WTC11 (cell line): Measurements from ENCODE around the gene SLC35F4. TPM values are rescaled to one million over a fixed set of nuclear protein-coding genes. Genes with fewer than 3 reads are reported as not detected.

Experiments
- ATAC-seq: fragments of 200-7000 bp; cut with Tn5 transposase; 2 replicates; pipeline ENCODE4 v1.10.0; 2021; ENCODE audit warnings: mild to moderate bottlenecking, moderate library complexity
- CTCF ChIA-PET: fragments of 300-600 bp; sonication (Branson Sonifier 250); formaldehyde crosslinking; loops from one replicate; lab custom pipeline; 2021; ENCODE audit warnings: antibody characterized with exemption; lab: Charles Lee
- POLR2A ChIA-PET: fragments of 350-600 bp; sonication (Branson Sonifier 250); formaldehyde crosslinking; loops from one replicate; lab custom pipeline; 2021; ENCODE audit warnings: antibody characterized with exemption; lab: Charles Lee
- DNase-seq: peaks from one replicate; pipeline ENCODE4 v3.0.0; 2021; ENCODE audit warnings: low spot score
- H3K27ac Mint-ChIP-seq: 2 replicates; pipeline ENCODE4 v1.8.0; 2021; ENCODE audit warnings: mixed read lengths
- H3K27me3 Mint-ChIP-seq: 2 replicates; pipeline ENCODE4 v1.8.0; 2021; ENCODE audit warnings: low read depth, mild to moderate bottlenecking, moderate library complexity, mixed read lengths
- H3K36me3 Mint-ChIP-seq: 2 replicates; pipeline ENCODE4 v1.8.0; 2021; ENCODE audit warnings: mixed read lengths
- H3K4me1 Mint-ChIP-seq: 2 replicates; pipeline ENCODE4 v1.8.0; 2022; ENCODE audit warnings: mixed read lengths
- H3K4me3 Mint-ChIP-seq: 2 replicates; pipeline ENCODE4 v1.8.0; 2021; ENCODE audit warnings: mild to moderate bottlenecking, moderate library complexity, mixed read lengths
- H3K9me3 Mint-ChIP-seq: 2 replicates; pipeline ENCODE4 v1.8.0; 2021; ENCODE audit warnings: mixed read lengths
- CBFB ChIP-seq: sonication (generic); formaldehyde crosslinking; IDR thresholded peaks from 2 replicates; pipeline ENCODE4 v1.8.1; 2022; ENCODE audit warnings: mild to moderate bottlenecking, low read depth, missing genetic modification reagents
- CREB1 ChIP-seq: sonication (generic); formaldehyde crosslinking; IDR thresholded peaks from 2 replicates; pipeline ENCODE4 v1.8.0; 2023; ENCODE audit warnings: mild to moderate bottlenecking, missing genetic modification reagents
- EMX1 ChIP-seq: fragments of 250-450 bp; sonication (Bioruptor Pico); IDR thresholded peaks from 2 replicates; pipeline ENCODE4 v1.8.0; 2021; ENCODE audit warnings: mild to moderate bottlenecking
- ETV6 ChIP-seq: sonication (generic); formaldehyde crosslinking; IDR thresholded peaks from 2 replicates; pipeline ENCODE4 v1.8.1; 2022; ENCODE audit warnings: mild to moderate bottlenecking, missing genetic modification reagents
- GABPB1 ChIP-seq: sonication (generic); formaldehyde crosslinking; IDR thresholded peaks from 2 replicates; pipeline ENCODE4 v1.8.1; 2023; ENCODE audit warnings: mild to moderate bottlenecking, missing genetic modification reagents
- HMGA2 ChIP-seq: fragments of 250-450 bp; sonication (Bioruptor Pico); IDR thresholded peaks from 2 replicates; pipeline ENCODE4 v1.4.0; 2021; ENCODE audit warnings: mild to moderate bottlenecking, moderate library complexity
- JUN ChIP-seq: sonication (generic); formaldehyde crosslinking; IDR thresholded peaks from 2 replicates; pipeline ENCODE4 v1.8.0; 2023; ENCODE audit warnings: mild to moderate bottlenecking, missing genetic modification reagents
- MYBL2 ChIP-seq: sonication (generic); formaldehyde crosslinking; IDR thresholded peaks from 2 replicates; pipeline ENCODE4 v1.8.1; 2023; ENCODE audit warnings: mild to moderate bottlenecking, moderate library complexity, missing genetic modification reagents
- NFYB ChIP-seq: sonication (generic); formaldehyde crosslinking; conservative IDR thresholded peaks from 2 replicates; pipeline ENCODE4 v1.8.0; 2022; ENCODE audit warnings: low read depth, missing genetic modification reagents
- NR2C2 ChIP-seq: sonication (generic); formaldehyde crosslinking; IDR thresholded peaks from 2 replicates; pipeline ENCODE4 v1.8.0; 2022; ENCODE audit warnings: mild to moderate bottlenecking, missing genetic modification reagents
- OVOL2 ChIP-seq: fragments of 250-450 bp; sonication (Bioruptor Pico); IDR thresholded peaks from 2 replicates; pipeline ENCODE4 v1.9.0; 2021; ENCODE audit warnings: mild to moderate bottlenecking, borderline replicate concordance
- SMAD4 ChIP-seq: sonication (generic); formaldehyde crosslinking; IDR thresholded peaks from 2 replicates; pipeline ENCODE4 v1.8.0; 2022; ENCODE audit warnings: mild to moderate bottlenecking, missing genetic modification reagents
- TEAD4 ChIP-seq: sonication (generic); formaldehyde crosslinking; IDR thresholded peaks from 2 replicates; pipeline ENCODE4 v1.8.0; 2022; ENCODE audit warnings: mild to moderate bottlenecking, missing genetic modification reagents
- ZBTB21 ChIP-seq: sonication (generic); formaldehyde crosslinking; IDR thresholded peaks from 2 replicates; pipeline ENCODE4 v1.8.1; 2023; ENCODE audit warnings: mild to moderate bottlenecking, missing genetic modification reagents, borderline replicate concordance
- ZNF121 ChIP-seq: sonication (generic); formaldehyde crosslinking; IDR thresholded peaks from 2 replicates; pipeline ENCODE4 v1.8.0; 2023; ENCODE audit warnings: missing genetic modification reagents
- total RNA-seq: library from RNA; stranded (reverse); gene quantifications from 3 replicates; pipeline ENCODE4 v1.2.3, GENCODE V29; 2021
- TF ChIP-seq, protein P1 (sequence below): sonication (generic); formaldehyde crosslinking; IDR thresholded peaks from 2 replicates; pipeline ENCODE4 v1.8.0; 2023; ENCODE audit warnings: missing genetic modification reagents, mild to moderate bottlenecking, borderline replicate concordance
- TF ChIP-seq, protein P2 (sequence below): sonication (generic); formaldehyde crosslinking; conservative IDR thresholded peaks from 2 replicates; pipeline ENCODE4 v1.8.1; 2022; ENCODE audit warnings: mild to moderate bottlenecking, missing genetic modification reagents
- TF ChIP-seq, protein P3 (sequence below): sonication (generic); formaldehyde crosslinking; IDR thresholded peaks from 2 replicates; pipeline ENCODE4 v1.8.1; 2023; ENCODE audit warnings: mild to moderate bottlenecking, missing genetic modification reagents, moderate library complexity
- TF ChIP-seq, protein P4 (sequence below): sonication (generic); formaldehyde crosslinking; IDR thresholded peaks from 2 replicates; pipeline ENCODE4 v1.8.0; 2022; ENCODE audit warnings: mild to moderate bottlenecking, missing genetic modification reagents
- TF ChIP-seq, protein P5 (sequence below): sonication (generic); formaldehyde crosslinking; IDR thresholded peaks from 2 replicates; pipeline ENCODE4 v1.8.1; 2023; ENCODE audit warnings: mild to moderate bottlenecking, moderate library complexity, missing genetic modification reagents
- TF ChIP-seq, protein P6 (sequence below): sonication (generic); formaldehyde crosslinking; conservative IDR thresholded peaks from 2 replicates; pipeline ENCODE4 v1.8.1; 2023; ENCODE audit warnings: mild to moderate bottlenecking, low read depth, missing genetic modification reagents, moderate library complexity
- TF ChIP-seq, protein P7 (sequence below): sonication (generic); formaldehyde crosslinking; IDR thresholded peaks from 2 replicates; pipeline ENCODE4 v1.8.0; 2023; ENCODE audit warnings: mild to moderate bottlenecking, missing genetic modification reagents
- TF ChIP-seq, protein P8 (sequence below): fragments of 250-450 bp; sonication (Bioruptor Pico); IDR thresholded peaks from 2 replicates; pipeline ENCODE4 v2.1.2; 2022; ENCODE audit warnings: mild to moderate bottlenecking, moderate library complexity

The SLC35F4 gene
- total RNA-seq, 1 experiment from 2014 or later, result not detected

DNA sequence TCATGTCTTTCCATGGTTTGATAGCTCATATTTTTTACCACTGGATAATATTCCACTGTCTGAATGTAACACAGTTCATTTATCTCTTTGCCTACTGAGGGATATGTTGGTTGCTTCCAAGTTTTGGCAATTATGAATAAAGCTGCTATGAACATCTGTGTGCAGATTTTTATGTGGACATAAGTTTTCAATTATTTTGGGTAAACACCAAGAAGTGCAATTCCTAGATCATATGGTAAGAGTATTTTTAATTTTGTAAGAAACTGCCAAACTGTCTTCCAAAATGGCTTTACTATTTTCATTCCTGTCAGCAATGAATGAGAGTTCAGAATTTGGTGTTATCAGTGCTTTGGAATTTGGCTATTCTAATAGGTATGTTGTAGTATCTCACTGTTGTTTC, 43.7 kb upstream of the SLC35F4 start (continued):
- TF ChIP-seq, protein P1, sequence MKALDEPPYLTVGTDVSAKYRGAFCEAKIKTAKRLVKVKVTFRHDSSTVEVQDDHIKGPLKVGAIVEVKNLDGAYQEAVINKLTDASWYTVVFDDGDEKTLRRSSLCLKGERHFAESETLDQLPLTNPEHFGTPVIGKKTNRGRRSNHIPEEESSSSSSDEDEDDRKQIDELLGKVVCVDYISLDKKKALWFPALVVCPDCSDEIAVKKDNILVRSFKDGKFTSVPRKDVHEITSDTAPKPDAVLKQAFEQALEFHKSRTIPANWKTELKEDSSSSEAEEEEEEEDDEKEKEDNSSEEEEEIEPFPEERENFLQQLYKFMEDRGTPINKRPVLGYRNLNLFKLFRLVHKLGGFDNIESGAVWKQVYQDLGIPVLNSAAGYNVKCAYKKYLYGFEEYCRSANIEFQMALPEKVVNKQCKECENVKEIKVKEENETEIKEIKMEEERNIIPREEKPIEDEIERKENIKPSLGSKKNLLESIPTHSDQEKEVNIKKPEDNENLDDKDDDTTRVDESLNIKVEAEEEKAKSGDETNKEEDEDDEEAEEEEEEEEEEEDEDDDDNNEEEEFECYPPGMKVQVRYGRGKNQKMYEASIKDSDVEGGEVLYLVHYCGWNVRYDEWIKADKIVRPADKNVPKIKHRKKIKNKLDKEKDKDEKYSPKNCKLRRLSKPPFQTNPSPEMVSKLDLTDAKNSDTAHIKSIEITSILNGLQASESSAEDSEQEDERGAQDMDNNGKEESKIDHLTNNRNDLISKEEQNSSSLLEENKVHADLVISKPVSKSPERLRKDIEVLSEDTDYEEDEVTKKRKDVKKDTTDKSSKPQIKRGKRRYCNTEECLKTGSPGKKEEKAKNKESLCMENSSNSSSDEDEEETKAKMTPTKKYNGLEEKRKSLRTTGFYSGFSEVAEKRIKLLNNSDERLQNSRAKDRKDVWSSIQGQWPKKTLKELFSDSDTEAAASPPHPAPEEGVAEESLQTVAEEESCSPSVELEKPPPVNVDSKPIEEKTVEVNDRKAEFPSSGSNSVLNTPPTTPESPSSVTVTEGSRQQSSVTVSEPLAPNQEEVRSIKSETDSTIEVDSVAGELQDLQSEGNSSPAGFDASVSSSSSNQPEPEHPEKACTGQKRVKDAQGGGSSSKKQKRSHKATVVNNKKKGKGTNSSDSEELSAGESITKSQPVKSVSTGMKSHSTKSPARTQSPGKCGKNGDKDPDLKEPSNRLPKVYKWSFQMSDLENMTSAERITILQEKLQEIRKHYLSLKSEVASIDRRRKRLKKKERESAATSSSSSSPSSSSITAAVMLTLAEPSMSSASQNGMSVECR, result no peak
- TF ChIP-seq HMGA2 (CRISPR knock-in tag) (no peak), CBFB (CRISPR knock-in tag) (no peak), TEAD4 (no peak), GABPB1 (CRISPR knock-in tag) (no peak), NR2C2 (CRISPR knock-in tag) (no peak), CREB1 (CRISPR knock-in tag) (no peak), ETV6 (CRISPR knock-in tag) (no peak), SMAD4 (CRISPR knock-in tag) (no peak), OVOL2 (CRISPR knock-in tag) (no peak), MYBL2 (CRISPR knock-in tag) (no peak)
- TF ChIP-seq, protein P2, sequence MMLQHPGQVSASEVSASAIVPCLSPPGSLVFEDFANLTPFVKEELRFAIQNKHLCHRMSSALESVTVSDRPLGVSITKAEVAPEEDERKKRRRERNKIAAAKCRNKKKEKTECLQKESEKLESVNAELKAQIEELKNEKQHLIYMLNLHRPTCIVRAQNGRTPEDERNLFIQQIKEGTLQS (CRISPR knock-in tag), result no peak

DNA sequence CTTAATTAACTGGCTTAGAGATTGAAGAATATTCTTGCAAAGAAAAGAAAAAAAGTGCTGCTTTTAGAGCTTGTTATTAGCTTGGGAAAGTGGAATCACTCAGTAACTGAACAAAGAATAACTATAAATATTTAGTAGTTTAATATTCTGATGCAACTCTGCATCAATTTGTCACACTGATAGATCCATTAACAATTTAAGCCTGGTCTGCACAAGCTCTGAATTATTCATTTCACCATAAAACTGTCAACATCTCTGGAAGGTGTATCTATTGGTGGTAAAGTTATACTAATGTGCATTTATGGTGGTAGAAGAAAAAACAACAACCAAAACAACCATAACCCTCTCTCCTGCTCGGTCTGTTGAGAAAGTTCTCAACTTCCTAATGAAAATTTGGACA, 38.1 kb upstream of the SLC35F4 start:
- Mint-ChIP-seq H3K36me3 (no peaks in the 10 kb centered on the region), H3K4me3 (no peak overlapping the region), H3K4me1 (no peaks in the 10 kb centered on the region), H3K27ac (no peak overlapping the region), H3K27me3 (peaks cover 3% of the 10 kb centered on the region; the same call in 1 of the 2 replicates), H3K9me3 (peaks cover 8% of the 10 kb centered on the region)
- ChIA-PET CTCF (no interaction called here), POLR2A (no interaction called here)
- ATAC-seq (no peak), DNase-seq (no peak)
- TF ChIP-seq NFYB (CRISPR knock-in tag), result no peak
- TF ChIP-seq, protein P3, sequence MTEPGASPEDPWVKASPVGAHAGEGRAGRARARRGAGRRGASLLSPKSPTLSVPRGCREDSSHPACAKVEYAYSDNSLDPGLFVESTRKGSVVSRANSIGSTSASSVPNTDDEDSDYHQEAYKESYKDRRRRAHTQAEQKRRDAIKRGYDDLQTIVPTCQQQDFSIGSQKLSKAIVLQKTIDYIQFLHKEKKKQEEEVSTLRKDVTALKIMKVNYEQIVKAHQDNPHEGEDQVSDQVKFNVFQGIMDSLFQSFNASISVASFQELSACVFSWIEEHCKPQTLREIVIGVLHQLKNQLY (CRISPR knock-in tag), result no peak
- TF ChIP-seq, protein P4, sequence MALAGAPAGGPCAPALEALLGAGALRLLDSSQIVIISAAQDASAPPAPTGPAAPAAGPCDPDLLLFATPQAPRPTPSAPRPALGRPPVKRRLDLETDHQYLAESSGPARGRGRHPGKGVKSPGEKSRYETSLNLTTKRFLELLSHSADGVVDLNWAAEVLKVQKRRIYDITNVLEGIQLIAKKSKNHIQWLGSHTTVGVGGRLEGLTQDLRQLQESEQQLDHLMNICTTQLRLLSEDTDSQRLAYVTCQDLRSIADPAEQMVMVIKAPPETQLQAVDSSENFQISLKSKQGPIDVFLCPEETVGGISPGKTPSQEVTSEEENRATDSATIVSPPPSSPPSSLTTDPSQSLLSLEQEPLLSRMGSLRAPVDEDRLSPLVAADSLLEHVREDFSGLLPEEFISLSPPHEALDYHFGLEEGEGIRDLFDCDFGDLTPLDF (CRISPR knock-in tag), result no peak
- TF ChIP-seq EMX1 (CRISPR knock-in tag), result no peak
- TF ChIP-seq, protein P5, sequence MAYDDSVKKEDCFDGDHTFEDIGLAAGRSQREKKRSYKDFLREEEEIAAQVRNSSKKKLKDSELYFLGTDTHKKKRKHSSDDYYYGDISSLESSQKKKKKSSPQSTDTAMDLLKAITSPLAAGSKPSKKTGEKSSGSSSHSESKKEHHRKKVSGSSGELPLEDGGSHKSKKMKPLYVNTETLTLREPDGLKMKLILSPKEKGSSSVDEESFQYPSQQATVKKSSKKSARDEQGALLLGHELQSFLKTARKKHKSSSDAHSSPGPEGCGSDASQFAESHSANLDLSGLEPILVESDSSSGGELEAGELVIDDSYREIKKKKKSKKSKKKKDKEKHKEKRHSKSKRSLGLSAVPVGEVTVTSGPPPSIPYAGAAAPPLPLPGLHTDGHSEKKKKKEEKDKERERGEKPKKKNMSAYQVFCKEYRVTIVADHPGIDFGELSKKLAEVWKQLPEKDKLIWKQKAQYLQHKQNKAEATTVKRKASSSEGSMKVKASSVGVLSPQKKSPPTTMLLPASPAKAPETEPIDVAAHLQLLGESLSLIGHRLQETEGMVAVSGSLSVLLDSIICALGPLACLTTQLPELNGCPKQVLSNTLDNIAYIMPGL (CRISPR knock-in tag), result no peak
- TF ChIP-seq ZBTB21 (CRISPR knock-in tag), result no peak
- TF ChIP-seq, protein P6, sequence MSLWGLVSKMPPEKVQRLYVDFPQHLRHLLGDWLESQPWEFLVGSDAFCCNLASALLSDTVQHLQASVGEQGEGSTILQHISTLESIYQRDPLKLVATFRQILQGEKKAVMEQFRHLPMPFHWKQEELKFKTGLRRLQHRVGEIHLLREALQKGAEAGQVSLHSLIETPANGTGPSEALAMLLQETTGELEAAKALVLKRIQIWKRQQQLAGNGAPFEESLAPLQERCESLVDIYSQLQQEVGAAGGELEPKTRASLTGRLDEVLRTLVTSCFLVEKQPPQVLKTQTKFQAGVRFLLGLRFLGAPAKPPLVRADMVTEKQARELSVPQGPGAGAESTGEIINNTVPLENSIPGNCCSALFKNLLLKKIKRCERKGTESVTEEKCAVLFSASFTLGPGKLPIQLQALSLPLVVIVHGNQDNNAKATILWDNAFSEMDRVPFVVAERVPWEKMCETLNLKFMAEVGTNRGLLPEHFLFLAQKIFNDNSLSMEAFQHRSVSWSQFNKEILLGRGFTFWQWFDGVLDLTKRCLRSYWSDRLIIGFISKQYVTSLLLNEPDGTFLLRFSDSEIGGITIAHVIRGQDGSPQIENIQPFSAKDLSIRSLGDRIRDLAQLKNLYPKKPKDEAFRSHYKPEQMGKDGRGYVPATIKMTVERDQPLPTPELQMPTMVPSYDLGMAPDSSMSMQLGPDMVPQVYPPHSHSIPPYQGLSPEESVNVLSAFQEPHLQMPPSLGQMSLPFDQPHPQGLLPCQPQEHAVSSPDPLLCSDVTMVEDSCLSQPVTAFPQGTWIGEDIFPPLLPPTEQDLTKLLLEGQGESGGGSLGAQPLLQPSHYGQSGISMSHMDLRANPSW (CRISPR knock-in tag), result no peak
- TF ChIP-seq, protein P7, sequence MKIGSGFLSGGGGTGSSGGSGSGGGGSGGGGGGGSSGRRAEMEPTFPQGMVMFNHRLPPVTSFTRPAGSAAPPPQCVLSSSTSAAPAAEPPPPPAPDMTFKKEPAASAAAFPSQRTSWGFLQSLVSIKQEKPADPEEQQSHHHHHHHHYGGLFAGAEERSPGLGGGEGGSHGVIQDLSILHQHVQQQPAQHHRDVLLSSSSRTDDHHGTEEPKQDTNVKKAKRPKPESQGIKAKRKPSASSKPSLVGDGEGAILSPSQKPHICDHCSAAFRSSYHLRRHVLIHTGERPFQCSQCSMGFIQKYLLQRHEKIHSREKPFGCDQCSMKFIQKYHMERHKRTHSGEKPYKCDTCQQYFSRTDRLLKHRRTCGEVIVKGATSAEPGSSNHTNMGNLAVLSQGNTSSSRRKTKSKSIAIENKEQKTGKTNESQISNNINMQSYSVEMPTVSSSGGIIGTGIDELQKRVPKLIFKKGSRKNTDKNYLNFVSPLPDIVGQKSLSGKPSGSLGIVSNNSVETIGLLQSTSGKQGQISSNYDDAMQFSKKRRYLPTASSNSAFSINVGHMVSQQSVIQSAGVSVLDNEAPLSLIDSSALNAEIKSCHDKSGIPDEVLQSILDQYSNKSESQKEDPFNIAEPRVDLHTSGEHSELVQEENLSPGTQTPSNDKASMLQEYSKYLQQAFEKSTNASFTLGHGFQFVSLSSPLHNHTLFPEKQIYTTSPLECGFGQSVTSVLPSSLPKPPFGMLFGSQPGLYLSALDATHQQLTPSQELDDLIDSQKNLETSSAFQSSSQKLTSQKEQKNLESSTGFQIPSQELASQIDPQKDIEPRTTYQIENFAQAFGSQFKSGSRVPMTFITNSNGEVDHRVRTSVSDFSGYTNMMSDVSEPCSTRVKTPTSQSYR (CRISPR knock-in tag), result no peak
- TF ChIP-seq, protein P8, sequence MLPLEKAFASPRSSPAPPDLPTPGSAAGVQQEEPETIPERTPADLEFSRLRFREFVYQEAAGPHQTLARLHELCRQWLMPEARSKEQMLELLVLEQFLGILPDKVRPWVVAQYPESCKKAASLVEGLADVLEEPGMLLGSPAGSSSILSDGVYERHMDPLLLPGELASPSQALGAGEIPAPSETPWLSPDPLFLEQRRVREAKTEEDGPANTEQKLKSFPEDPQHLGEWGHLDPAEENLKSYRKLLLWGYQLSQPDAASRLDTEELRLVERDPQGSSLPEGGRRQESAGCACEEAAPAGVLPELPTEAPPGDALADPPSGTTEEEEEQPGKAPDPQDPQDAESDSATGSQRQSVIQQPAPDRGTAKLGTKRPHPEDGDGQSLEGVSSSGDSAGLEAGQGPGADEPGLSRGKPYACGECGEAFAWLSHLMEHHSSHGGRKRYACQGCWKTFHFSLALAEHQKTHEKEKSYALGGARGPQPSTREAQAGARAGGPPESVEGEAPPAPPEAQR (CRISPR knock-in tag), result no peak
- TF ChIP-seq JUN, result no peak
- no peak for TF ChIP-seq ZNF121 (CRISPR knock-in tag)
- TF ChIP-seq MYBL2 (CRISPR knock-in tag), result no peak
